ENCODE measurements around the gene DBN1. TPM values are rescaled to one million over a fixed set of nuclear protein-coding genes. Genes with fewer than 3 reads are reported as not detected.

DBN1 gene
- total RNA-seq, 1 experiment from 2014 or later = 127 TPM

DNA sequence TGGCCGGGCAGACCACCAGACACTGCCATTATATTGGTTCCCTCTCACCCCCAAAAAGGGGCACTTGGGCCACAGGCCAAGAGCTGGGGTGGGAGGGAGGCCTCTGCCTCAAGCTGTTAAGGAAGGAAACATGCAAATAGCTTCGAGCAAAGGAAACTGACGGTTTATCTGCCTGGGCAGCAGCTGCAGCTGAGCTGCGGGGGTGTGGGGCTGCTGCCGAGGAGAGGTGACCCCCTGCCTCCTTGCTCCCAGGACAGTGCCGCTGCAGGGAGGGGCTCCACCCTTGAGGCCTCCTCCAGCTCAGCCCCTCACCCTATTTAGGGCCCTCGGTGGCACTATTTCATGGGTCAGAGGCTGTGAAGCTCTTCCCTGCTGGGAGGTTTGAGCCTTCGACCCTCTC is 35.4 kb upstream of the DBN1 start:
- peaks cover 12% of the 10 kb centered on the region; the same call in 1 of the 2 replicates for H3K36me3 ChIP-seq (ENCODE audit: low read depth, low read length)
- H2AFZ ChIP-seq (ENCODE audit: low read length) = no peak overlapping the region
- no peaks in the 10 kb centered on the region for H3K4me1 ChIP-seq (ENCODE audit: insufficient read depth, low read length)
- H4K20me1 ChIP-seq (ENCODE audit: low read length) = no peaks in the 10 kb centered on the region
- ChIA-PET CTCF (no interaction called here), POLR2A (ENCODE audit: unreplicated experiment) (no interaction called here)
- DNase-seq (no peak), ATAC-seq (no peak)
- no peak overlapping the region for H3K27ac ChIP-seq (ENCODE audit: low read length)
- H3K27me3 ChIP-seq (ENCODE audit: low read length) = no peaks in the 10 kb centered on the region
- H3F3A ChIP-seq (ENCODE audit: low read length, unreplicated experiment) = no peaks in the 10 kb centered on the region
- 0 out of 2 replicates have a peak, but pooled peaks cover under 1% of the 10 kb centered on the region for H3K79me2 ChIP-seq (ENCODE audit: low read length)
- no peaks in the 10 kb centered on the region for H3K9me2 ChIP-seq (replicated peaks; ENCODE audit: low read length)
- no peak overlapping the region for H3K4me3 ChIP-seq (ENCODE audit: low read length)
- H3K4me2 ChIP-seq (ENCODE audit: low read length) = no peak overlapping the region
- H3K9ac ChIP-seq (ENCODE audit: low read length) = no peak overlapping the region
- TF ChIP-seq EZH2phosphoT487 (IDR thresholded peaks at IDR 0.05; ENCODE audit: borderline replicate concordance, low read length) = no peak
- TF ChIP-seq EZH2 (IDR thresholded peaks at IDR 0.05; ENCODE audit: low read length, unreplicated experiment) = no peak
- TF ChIP-seq, protein P1, sequence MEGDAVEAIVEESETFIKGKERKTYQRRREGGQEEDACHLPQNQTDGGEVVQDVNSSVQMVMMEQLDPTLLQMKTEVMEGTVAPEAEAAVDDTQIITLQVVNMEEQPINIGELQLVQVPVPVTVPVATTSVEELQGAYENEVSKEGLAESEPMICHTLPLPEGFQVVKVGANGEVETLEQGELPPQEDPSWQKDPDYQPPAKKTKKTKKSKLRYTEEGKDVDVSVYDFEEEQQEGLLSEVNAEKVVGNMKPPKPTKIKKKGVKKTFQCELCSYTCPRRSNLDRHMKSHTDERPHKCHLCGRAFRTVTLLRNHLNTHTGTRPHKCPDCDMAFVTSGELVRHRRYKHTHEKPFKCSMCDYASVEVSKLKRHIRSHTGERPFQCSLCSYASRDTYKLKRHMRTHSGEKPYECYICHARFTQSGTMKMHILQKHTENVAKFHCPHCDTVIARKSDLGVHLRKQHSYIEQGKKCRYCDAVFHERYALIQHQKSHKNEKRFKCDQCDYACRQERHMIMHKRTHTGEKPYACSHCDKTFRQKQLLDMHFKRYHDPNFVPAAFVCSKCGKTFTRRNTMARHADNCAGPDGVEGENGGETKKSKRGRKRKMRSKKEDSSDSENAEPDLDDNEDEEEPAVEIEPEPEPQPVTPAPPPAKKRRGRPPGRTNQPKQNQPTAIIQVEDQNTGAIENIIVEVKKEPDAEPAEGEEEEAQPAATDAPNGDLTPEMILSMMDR (conservative IDR thresholded peaks at IDR 0.05; ENCODE audit: low read depth, low read length) = no peak
- no peaks in the 10 kb centered on the region for H3K9me3 ChIP-seq (ENCODE audit: low read length)
- BruUV-seq (replicated peaks) = no TSS peak
- intact Hi-C loops (cut with micrococcal nuclease) = no loop called here

GRCh38 chr5:177508221-177508611 is 34.8 kb upstream of the DBN1 start:
- intact Hi-C loops (cut with micrococcal nuclease) = no loop called here

DNA sequence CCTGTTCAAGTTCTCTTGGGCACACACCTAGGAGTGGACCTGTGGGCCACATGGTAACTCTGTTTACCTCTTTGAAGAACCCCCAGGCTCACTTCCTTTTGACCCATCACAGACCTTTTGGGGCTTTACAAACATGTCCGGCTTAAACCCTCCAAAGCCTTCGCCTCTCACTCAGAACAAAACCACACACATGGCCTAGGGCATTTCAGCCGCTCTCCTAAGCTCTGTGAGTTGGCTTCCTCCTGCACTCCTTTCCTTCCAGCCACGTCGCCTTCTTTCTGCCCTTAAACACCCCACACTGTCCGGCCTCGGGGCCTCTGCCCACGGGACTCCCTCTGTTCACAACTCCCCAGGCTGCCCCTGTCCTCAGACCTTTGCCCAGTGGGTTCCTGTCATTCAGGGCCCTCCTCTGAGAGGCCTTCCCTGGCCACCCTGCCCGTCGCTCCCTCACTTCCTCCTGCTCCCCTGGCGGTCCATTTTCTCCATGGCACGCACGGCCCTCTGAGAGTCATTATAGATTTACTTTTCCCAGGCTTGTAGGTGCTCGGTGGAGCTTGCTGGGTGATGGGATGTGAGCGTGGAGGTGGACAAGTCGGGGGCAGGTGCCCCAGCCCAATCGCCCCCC is 34.3 kb upstream of the DBN1 start:
- DNase-seq (no peak), ATAC-seq (no peak)
- no peaks in the 10 kb centered on the region for H3K9me3 ChIP-seq (ENCODE audit: low read length)
- no peaks in the 10 kb centered on the region for H3K27me3 ChIP-seq (ENCODE audit: low read length)
- TF ChIP-seq EZH2 (IDR thresholded peaks at IDR 0.05; ENCODE audit: low read length, unreplicated experiment) (no peak), EZH2phosphoT487 (IDR thresholded peaks at IDR 0.05; ENCODE audit: borderline replicate concordance, low read length) (no peak)
- TF ChIP-seq, protein P1 (conservative IDR thresholded peaks at IDR 0.05; ENCODE audit: low read depth, low read length) = no peak
- no peak overlapping the region for H3K9ac ChIP-seq (ENCODE audit: low read length)
- no peak overlapping the region for H3K4me3 ChIP-seq (ENCODE audit: low read length)
- H3K4me2 ChIP-seq (ENCODE audit: low read length) = no peak overlapping the region
- H3K36me3 ChIP-seq (ENCODE audit: low read depth, low read length) = peaks cover 12% of the 10 kb centered on the region; the same call in 1 of the 2 replicates
- H3K9me2 ChIP-seq (replicated peaks; ENCODE audit: low read length) = no peaks in the 10 kb centered on the region
- no peak overlapping the region for H2AFZ ChIP-seq (ENCODE audit: low read length)
- H3K27ac ChIP-seq (ENCODE audit: low read length) = no peak overlapping the region
- intact Hi-C loops (cut with micrococcal nuclease) = no loop called here
- no peaks in the 10 kb centered on the region for H3K79me2 ChIP-seq (ENCODE audit: low read length)
- CTCF ChIA-PET = no interaction called here
- no peaks in the 10 kb centered on the region for H3K4me1 ChIP-seq (ENCODE audit: insufficient read depth, low read length)
- POLR2A ChIA-PET (ENCODE audit: unreplicated experiment) = no interaction called here
- H4K20me1 ChIP-seq (ENCODE audit: low read length) = no peaks in the 10 kb centered on the region
- no TSS peak for BruUV-seq (replicated peaks)
- no peaks in the 10 kb centered on the region for H3F3A ChIP-seq (ENCODE audit: low read length, unreplicated experiment)

More at GRCh38 chr5:177508221-177508611, 34.8 kb upstream of the DBN1 start:
- no peaks in the 10 kb centered on the region for H3K79me2 ChIP-seq (ENCODE audit: low read length)
- no peak overlapping the region for H3K27ac ChIP-seq (ENCODE audit: low read length)
- no peaks in the 10 kb centered on the region for H4K20me1 ChIP-seq (ENCODE audit: low read length)
- ChIA-PET POLR2A (ENCODE audit: unreplicated experiment) (no interaction called here), CTCF (no interaction called here)
- H3K4me2 ChIP-seq (ENCODE audit: low read length) = no peak overlapping the region
- H3K4me1 ChIP-seq (ENCODE audit: insufficient read depth, low read length) = no peaks in the 10 kb centered on the region
- H3K9me2 ChIP-seq (replicated peaks; ENCODE audit: low read length) = no peaks in the 10 kb centered on the region
- peaks cover 12% of the 10 kb centered on the region; the same call in 1 of the 2 replicates for H3K36me3 ChIP-seq (ENCODE audit: low read depth, low read length)
- H3K9me3 ChIP-seq (ENCODE audit: low read length) = no peaks in the 10 kb centered on the region
- H3K9ac ChIP-seq (ENCODE audit: low read length) = no peak overlapping the region
- DNase-seq = no peak
- no peak overlapping the region for H2AFZ ChIP-seq (ENCODE audit: low read length)
- no peak for ATAC-seq
- TF ChIP-seq EZH2phosphoT487 (IDR thresholded peaks at IDR 0.05; ENCODE audit: borderline replicate concordance, low read length) (no peak), EZH2 (IDR thresholded peaks at IDR 0.05; ENCODE audit: low read length, unreplicated experiment) (no peak)
- TF ChIP-seq, protein P1 (conservative IDR thresholded peaks at IDR 0.05; ENCODE audit: low read depth, low read length) = no peak
- H3K27me3 ChIP-seq (ENCODE audit: low read length) = no peaks in the 10 kb centered on the region
- BruUV-seq (replicated peaks) = no TSS peak
- no peaks in the 10 kb centered on the region for H3F3A ChIP-seq (ENCODE audit: low read length, unreplicated experiment)
- no peak overlapping the region for H3K4me3 ChIP-seq (ENCODE audit: low read length)

Measured in PC-3 (cell line).